Neural crest cell (in vitro differentiated cells): ENCODE results near the gene ZDHHC11. TPM values are rescaled to one million over a fixed set of nuclear protein-coding genes. Genes with fewer than 3 reads are reported as not detected.
A peak's percentile ranks its signal among the peaks of the same experiment; 100 is the strongest.

Experiments
- DNase-seq: peaks from one replicate; pipeline ENCODE4 v3.0.0; 2021; ENCODE audit warnings: low read depth, mixed read lengths, low spot score
- H3K27ac Mint-ChIP-seq: one replicate; pipeline ENCODE4 v1.8.0; 2021; ENCODE audit warnings: mild to moderate bottlenecking, mixed read lengths; ENCODE audit not compliant: unreplicated experiment
- H3K27me3 Mint-ChIP-seq: 2 replicates; pipeline ENCODE4 v1.8.0; 2021; ENCODE audit warnings: low read depth, mild to moderate bottlenecking, mixed read lengths
- H3K36me3 Mint-ChIP-seq: 2 replicates; pipeline ENCODE4 v1.8.0; 2021; ENCODE audit warnings: low read depth, mild to moderate bottlenecking, mixed read lengths
- H3K4me1 Mint-ChIP-seq: 2 replicates; pipeline ENCODE4 v1.8.0; 2021; ENCODE audit warnings: mixed read lengths
- H3K4me3 Mint-ChIP-seq: one replicate; pipeline ENCODE4 v1.8.0; 2021; ENCODE audit warnings: mild to moderate bottlenecking, mixed read lengths
- H3K9me3 Mint-ChIP-seq: 2 replicates; pipeline ENCODE4 v1.8.0; 2021; ENCODE audit warnings: mixed read lengths
- total RNA-seq: library from RNA; stranded (reverse); gene quantifications from 2 replicates; pipeline ENCODE4 v1.2.1, GENCODE V29; 2021
- TF ChIP-seq, protein P1 (sequence below): fragments of 200-600 bp; sonication (generic); conservative IDR thresholded peaks from 2 replicates; pipeline ENCODE4 v1.5.0; 2021; ENCODE audit warnings: antibody characterized with exemption, mild to moderate bottlenecking

The ZDHHC11 gene
- total RNA-seq, 1 donor from 2014 or later = 17.2 TPM

GRCh38 chr5:870956-871355 is 20.2 kb upstream of the ZDHHC11 start:
- TF ChIP-seq, protein P1, sequence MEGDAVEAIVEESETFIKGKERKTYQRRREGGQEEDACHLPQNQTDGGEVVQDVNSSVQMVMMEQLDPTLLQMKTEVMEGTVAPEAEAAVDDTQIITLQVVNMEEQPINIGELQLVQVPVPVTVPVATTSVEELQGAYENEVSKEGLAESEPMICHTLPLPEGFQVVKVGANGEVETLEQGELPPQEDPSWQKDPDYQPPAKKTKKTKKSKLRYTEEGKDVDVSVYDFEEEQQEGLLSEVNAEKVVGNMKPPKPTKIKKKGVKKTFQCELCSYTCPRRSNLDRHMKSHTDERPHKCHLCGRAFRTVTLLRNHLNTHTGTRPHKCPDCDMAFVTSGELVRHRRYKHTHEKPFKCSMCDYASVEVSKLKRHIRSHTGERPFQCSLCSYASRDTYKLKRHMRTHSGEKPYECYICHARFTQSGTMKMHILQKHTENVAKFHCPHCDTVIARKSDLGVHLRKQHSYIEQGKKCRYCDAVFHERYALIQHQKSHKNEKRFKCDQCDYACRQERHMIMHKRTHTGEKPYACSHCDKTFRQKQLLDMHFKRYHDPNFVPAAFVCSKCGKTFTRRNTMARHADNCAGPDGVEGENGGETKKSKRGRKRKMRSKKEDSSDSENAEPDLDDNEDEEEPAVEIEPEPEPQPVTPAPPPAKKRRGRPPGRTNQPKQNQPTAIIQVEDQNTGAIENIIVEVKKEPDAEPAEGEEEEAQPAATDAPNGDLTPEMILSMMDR = no peak
- Mint-ChIP-seq H3K4me3 (no peak overlapping the region), H3K27ac (no peak overlapping the region), H3K36me3 (peaks cover 24% of the 10 kb centered on the region), H3K27me3 (no peaks in the 10 kb centered on the region), H3K4me1 (no peaks in the 10 kb centered on the region), H3K9me3 (no peaks in the 10 kb centered on the region)
- DNase-seq = no peak

DNA sequence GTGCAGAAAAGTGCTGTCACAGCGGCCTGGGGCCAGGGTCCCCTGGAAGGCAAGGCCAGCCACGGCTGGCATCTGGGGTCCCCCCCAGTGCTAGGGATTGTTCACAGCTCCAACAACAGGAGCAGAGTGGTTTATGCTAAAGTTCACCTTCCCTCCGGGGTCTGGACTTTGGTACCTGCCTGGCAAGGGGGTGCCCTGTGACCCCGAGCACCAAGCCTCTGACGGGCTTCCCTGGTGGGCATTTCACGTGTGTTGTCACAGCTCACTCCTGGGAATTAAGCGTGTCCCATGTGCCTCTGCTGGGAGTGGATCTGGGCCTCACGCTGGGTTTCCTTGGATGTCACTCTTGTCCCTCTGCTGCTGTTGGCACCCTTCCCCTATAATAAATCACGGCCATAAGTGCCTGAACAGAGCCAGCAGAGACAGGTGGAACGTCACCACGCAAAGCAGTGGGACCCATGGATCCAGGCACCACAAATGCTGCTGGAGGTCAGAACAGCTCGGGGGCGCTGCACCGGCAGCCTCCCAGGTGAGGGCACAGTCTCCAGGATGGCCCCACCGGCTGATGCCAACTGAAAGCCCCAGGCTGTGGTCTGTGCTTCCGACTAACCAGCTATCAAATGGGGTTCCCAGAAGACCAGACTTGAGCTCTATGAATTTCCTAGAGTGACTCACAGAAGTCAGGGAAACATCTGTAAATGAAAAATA is 17.8 kb upstream of the ZDHHC11 start:
- no peak overlapping the region for H3K4me3 Mint-ChIP-seq
- H3K4me1 Mint-ChIP-seq = no peaks in the 10 kb centered on the region
- TF ChIP-seq, protein P1 = no peak
- H3K27ac Mint-ChIP-seq = no peak overlapping the region
- H3K27me3 Mint-ChIP-seq = no peaks in the 10 kb centered on the region
- H3K36me3 Mint-ChIP-seq = peaks cover 14% of the 10 kb centered on the region
- H3K9me3 Mint-ChIP-seq = no peaks in the 10 kb centered on the region
- DNase-seq = no peak

GRCh38 chr5:867300-867870 is 16.6 kb upstream of the ZDHHC11 start:
- no peaks in the 10 kb centered on the region for H3K27me3 Mint-ChIP-seq
- no peak for DNase-seq
- H3K4me1 Mint-ChIP-seq = no peaks in the 10 kb centered on the region
- TF ChIP-seq, protein P1 = no peak
- peaks cover 14% of the 10 kb centered on the region for H3K36me3 Mint-ChIP-seq
- H3K27ac Mint-ChIP-seq = peak overlapping the region; percentile 39
- no peak overlapping the region for H3K4me3 Mint-ChIP-seq
- H3K9me3 Mint-ChIP-seq = no peaks in the 10 kb centered on the region

GRCh38 chr5:865771-866170 is 15.0 kb upstream of the ZDHHC11 start:
- H3K9me3 Mint-ChIP-seq = no peaks in the 10 kb centered on the region
- peaks cover 14% of the 10 kb centered on the region for H3K36me3 Mint-ChIP-seq
- DNase-seq = no peak
- TF ChIP-seq, protein P1 = no peak
- peak overlapping the region; percentile 6 for H3K27ac Mint-ChIP-seq
- H3K4me1 Mint-ChIP-seq = no peaks in the 10 kb centered on the region
- H3K27me3 Mint-ChIP-seq = no peaks in the 10 kb centered on the region
- no peak overlapping the region for H3K4me3 Mint-ChIP-seq

DNA sequence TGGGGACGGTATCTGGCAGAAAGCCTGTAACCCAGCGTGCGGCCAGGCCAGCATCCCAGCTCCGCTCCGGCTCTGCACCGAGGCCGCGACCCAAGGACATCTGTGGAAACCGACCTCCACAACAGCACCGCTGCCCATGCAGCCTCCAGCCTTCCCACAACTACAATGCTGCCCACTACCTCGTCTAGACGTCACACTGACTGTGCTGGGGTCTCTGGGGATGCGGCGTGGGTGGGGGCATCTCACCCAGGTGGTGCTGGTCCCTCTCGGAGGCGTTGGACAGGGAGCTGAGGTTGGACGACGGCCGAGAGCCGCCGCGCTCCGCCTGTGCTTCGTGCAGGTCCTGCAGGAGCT is 14.4 kb upstream of the ZDHHC11 start:
- H3K4me1 Mint-ChIP-seq = no peaks in the 10 kb centered on the region
- no peak overlapping the region for H3K27ac Mint-ChIP-seq
- TF ChIP-seq, protein P1 = no peak
- H3K27me3 Mint-ChIP-seq = no peaks in the 10 kb centered on the region
- H3K9me3 Mint-ChIP-seq = no peaks in the 10 kb centered on the region
- DNase-seq = no peak
- H3K36me3 Mint-ChIP-seq = peaks cover 14% of the 10 kb centered on the region
- no peak overlapping the region for H3K4me3 Mint-ChIP-seq
